GM12878 (cell line): ENCODE data around the gene LAMA2. TPM values are rescaled to one million over a fixed set of nuclear protein-coding genes. Genes with fewer than 3 reads are reported as not detected.

Experiments
- ATAC-seq: fragments of 200-7000 bp; cut with Tn5 transposase; 3 replicates; pipeline ENCODE4 v1.9.1; 2020; ENCODE audit warnings: mild to moderate bottlenecking, moderate library complexity
- BruUV-seq: library from RNA; stranded (reverse); fragments of 400-500 nt; replicated peaks from 2 replicates; lab custom pipeline; 2021; lab: Mats Ljungman, UMichigan
- CTCF ChIA-PET: fragments of 300-600 bp; sonication (Branson Sonifier 250); formaldehyde crosslinking; extraction: SDS; loops from one replicate; lab custom pipeline; 2021; ENCODE audit warnings: inconsistent platforms; lab: Yijun Ruan, JAX
- POLR2A ChIA-PET: fragments of 350-600 bp; formaldehyde crosslinking; extraction: SDS; loops from one replicate; lab custom pipeline; 2021; ENCODE audit warnings: inconsistent platforms; lab: Charles Lee
- RAD21 ChIA-PET: fragments of 300-600 bp; sonication (Branson Sonifier 250); formaldehyde crosslinking; loops from one replicate; lab custom pipeline; 2023; ENCODE audit warnings: antibody characterized with exemption; ENCODE audit not compliant: unreplicated experiment; lab: Charles Lee
- SMC1A ChIA-PET: fragments of 300-600 bp; sonication (Branson Sonifier 250); formaldehyde crosslinking; loops from one replicate; lab custom pipeline; 2023; ENCODE audit not compliant: unreplicated experiment, uncharacterized antibody; lab: Charles Lee
- DNase-seq: peaks from one replicate; pipeline ENCODE4 v3.0.0-alpha.2; 2011; ENCODE audit warnings: low read depth, low spot score
- FAIRE-seq: peaks from 3 replicates; lab custom pipeline; 2011; peaks lifted over from hg19 to GRCh38; lab: Jason Lieb, UNC
- H2AFZ ChIP-seq: 2 replicates; pipeline ENCODE4 v1.6.0; 2011; ENCODE audit warnings: low read depth, low read length, control low read depth; ENCODE audit not compliant: control insufficient read depth
- H3K27ac ChIP-seq: 2 replicates; pipeline ENCODE4 v1.5.1; 2011; ENCODE audit warnings: control low read depth; ENCODE audit not compliant: control insufficient read depth, insufficient read depth
- H3K27me3 ChIP-seq, 2 experiments: replicated peaks in 1 of 2; 2 replicates each; pipeline versions ENCODE4 v1.6.0 to v1.6.1; 2011; ENCODE audit warnings: low read length in 1 of 2; ENCODE audit not compliant: control insufficient read depth in 2 of 2, insufficient read depth in 2 of 2
- H3K36me3 ChIP-seq, 2 experiments: 2 replicates each; pipeline ENCODE4 v1.5.1; 2011; ENCODE audit warnings: low read length in 1 of 2; ENCODE audit not compliant: control insufficient read depth in 2 of 2, insufficient read depth in 2 of 2
- H3K4me1 ChIP-seq: 2 replicates; pipeline ENCODE4 v1.6.1; 2011; ENCODE audit warnings: mild to moderate bottlenecking, low read length, moderate library complexity, mixed read lengths; ENCODE audit not compliant: control insufficient read depth, insufficient read depth
- H3K4me2 ChIP-seq: 2 replicates; pipeline ENCODE4 v1.6.0; 2011; ENCODE audit warnings: control low read depth; ENCODE audit not compliant: control insufficient read depth, insufficient read depth
- H3K4me3 ChIP-seq: fragments of 200-600 bp; sonication (generic); 2 replicates; pipeline ENCODE4 v1.5.1; 2016
- H3K79me2 ChIP-seq: 2 replicates; pipeline ENCODE4 v1.6.0; 2011; ENCODE audit warnings: low read length; ENCODE audit not compliant: control insufficient read depth, insufficient read depth
- H3K9ac ChIP-seq: 2 replicates; pipeline ENCODE4 v1.8.0; 2011; ENCODE audit warnings: low read length, control low read depth, mixed read lengths; ENCODE audit not compliant: control insufficient read depth, insufficient read depth
- H3K9me3 ChIP-seq: replicated peaks from 3 replicates; pipeline ENCODE4 v1.5.1; 2011; ENCODE audit warnings: mild to moderate bottlenecking, low read length; ENCODE audit not compliant: control insufficient read depth, insufficient read depth
- H4K20me1 ChIP-seq: 2 replicates; pipeline ENCODE4 v1.6.0; 2011; ENCODE audit not compliant: control insufficient read depth, insufficient read depth
- BMI1 ChIP-seq: fragments of 450-650 bp; IDR thresholded peaks from 2 replicates; pipeline ENCODE4 v1.6.1; 2016; ENCODE audit warnings: mild to moderate bottlenecking, moderate library complexity, borderline replicate concordance
- CHD2 ChIP-seq: IDR thresholded peaks from 2 replicates; pipeline ENCODE4 v1.6.1; 2011; ENCODE audit warnings: low read depth, low read length, improper control_type of control experiment, borderline replicate concordance
- CREB1 ChIP-seq: IDR thresholded peaks from 2 replicates; pipeline ENCODE4 v1.6.1; 2012; ENCODE audit warnings: low read depth, mild to moderate bottlenecking, inconsistent platforms
- FOXM1 ChIP-seq: IDR thresholded peaks from 2 replicates; pipeline ENCODE4 v1.6.1; 2012; ENCODE audit warnings: low read depth, mild to moderate bottlenecking, inconsistent platforms, low read length, moderate library complexity
- HDGF ChIP-seq: fragments of 450-650 bp; IDR thresholded peaks from 2 replicates; pipeline ENCODE4 v1.6.1; 2016; ENCODE audit warnings: antibody characterized with exemption
- MTA3 ChIP-seq: IDR thresholded peaks from 2 replicates; pipeline ENCODE4 v1.6.1; 2012; ENCODE audit warnings: low read length, inconsistent platforms, borderline replicate concordance
- WRNIP1 ChIP-seq: IDR thresholded peaks from 2 replicates; pipeline ENCODE4 v1.6.1; 2011; ENCODE audit warnings: low read depth, low read length, improper control_type of control experiment, borderline replicate concordance
- whole genome bisulfite sequencing: methylation state at CpG from one replicate; pipeline ENCODE4 v1.1.6; 2016; ENCODE audit warnings: low lambda C conversion rate; ENCODE audit not compliant: insufficient replicate concordance, insufficient coverage; ENCODE audit errors: missing lambda C conversion rate; 5-methylcytosine and 5-hydroxymethylcytosine counted together
- in situ Hi-C: fragments of 300-500 bp; cut with MboI; formaldehyde crosslinking; loops from 9 replicates; pipeline ENCODE4 v1.14.3; 2018; ENCODE audit warnings: mixed read lengths
- intact Hi-C: fragments of 100-400 bp; cut with micrococcal nuclease; formaldehyde crosslinking; loops from one replicate; pipeline ENCODE4 v1.14.2; 2022; ENCODE audit not compliant: unreplicated experiment
- polyA plus RNA-seq, 11 experiments: library from polyadenylated mRNA; depleted of rRNA in 4 of 11; unstranded in 6 of 11; stranded (reverse) in 5 of 11; fragments of >200 nt; fragmentation: Nextera tagmentation in 4 of 11; fragmentation: Illumina TruSeq in 1 of 11; extraction: Ambion mirVana in 4 of 11; extraction: Trizol in 1 of 11; gene quantifications; 1 replicate in 1 of 11; 2 replicates in 10 of 11; pipeline versions ENCODE4 v1.2.1 to v1.2.3, GENCODE V29; 2011 to 2016; ENCODE audit warnings: inconsistent platforms in 2 of 11, missing spikeins in 2 of 11, low read depth in 1 of 11
- total RNA-seq, 4 experiments: library from RNA; depleted of rRNA in 3 of 4; stranded (reverse); fragments of >200 nt in 3 of 4; fragmentation: Illumina TruSeq in 1 of 4; extraction: Trizol in 1 of 4; gene quantifications; 2 replicates each; pipeline versions ENCODE4 v1.2.1 to v1.2.3, GENCODE V29; 2013 to 2021
- TF ChIP-seq, protein P1 (sequence below): fragments of 450-650 bp; IDR thresholded peaks from 2 replicates; pipeline ENCODE4 v1.6.1; 2016; ENCODE audit warnings: mild to moderate bottlenecking
- TF ChIP-seq, protein P2 (sequence below): IDR thresholded peaks from 2 replicates; pipeline ENCODE4 v1.6.1; 2011; ENCODE audit warnings: low read depth, mild to moderate bottlenecking, low read length, moderate library complexity, borderline replicate concordance; ENCODE audit errors: extremely low read depth
- TF ChIP-seq, protein P3 (sequence below): fragments of 450-650 bp; IDR thresholded peaks from 2 replicates; pipeline ENCODE4 v1.6.1; 2016; ENCODE audit warnings: mild to moderate bottlenecking, moderate library complexity, borderline replicate concordance
- TF ChIP-seq, protein P4 (sequence below): IDR thresholded peaks from 2 replicates; pipeline ENCODE4 v1.6.1; 2012; ENCODE audit warnings: low read depth, low read length, improper control_type of control experiment

The LAMA2 gene
- total and polyA plus RNA-seq, 10 of the 15 experiments (the other 5 are each of a cell fraction or from before 2014, with no cell fraction given), result 0.04 to 2.0 (median 0.37) TPM; not detected in 1

DNA sequence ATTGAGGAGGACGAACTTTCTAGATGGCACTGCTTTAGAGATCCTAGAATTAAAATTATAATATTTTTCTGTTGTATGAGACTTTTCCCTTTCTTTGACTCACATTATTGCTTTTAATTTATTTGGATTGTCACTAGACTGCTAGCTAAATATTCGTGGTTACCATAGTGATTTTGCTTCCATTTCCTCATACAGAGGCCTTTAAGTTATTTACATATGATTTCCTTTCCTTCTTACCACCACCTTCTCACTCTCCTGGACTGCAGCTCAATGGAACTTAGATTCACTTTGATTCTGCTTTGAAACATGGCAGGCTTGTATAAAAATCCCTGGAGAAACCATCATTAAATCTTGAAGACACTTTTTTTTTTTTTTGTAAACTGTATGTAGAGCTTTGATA, 222.9 kb downstream of the LAMA2 start:
- POLR2A ChIA-PET, result no interaction called here

DNA sequence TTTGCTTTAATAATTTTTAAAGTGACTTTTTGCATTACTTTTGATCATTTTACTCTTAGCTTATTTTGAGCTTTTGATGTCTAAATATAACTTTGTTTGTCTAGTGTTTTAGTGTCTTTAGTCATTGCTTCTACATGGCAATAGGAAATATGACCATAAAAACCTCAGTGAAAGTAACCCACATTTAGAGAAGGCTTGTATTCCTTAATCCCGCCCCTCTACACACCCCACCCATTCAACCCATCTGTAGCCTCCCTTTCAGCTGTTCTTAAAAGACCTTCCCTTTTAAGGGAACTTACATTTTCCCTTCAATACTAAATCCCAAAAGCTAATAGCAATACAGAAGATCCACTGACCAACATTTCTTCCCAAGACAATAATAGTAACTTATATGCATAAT, 225.4 kb downstream of the LAMA2 start:
- H3K9me3 ChIP-seq, result no peaks in the 10 kb centered on the region
- no peaks in the 10 kb centered on the region for H3K36me3 ChIP-seq
- H3K9ac ChIP-seq, result no peak overlapping the region
- H3K4me3 ChIP-seq, result no peak overlapping the region
- no TSS peak for BruUV-seq
- no peaks in the 10 kb centered on the region for H3K79me2 ChIP-seq
- DNase-seq (no peak), ATAC-seq (no peak), FAIRE-seq (no peak)
- H4K20me1 ChIP-seq, result no peaks in the 10 kb centered on the region
- H3K4me2 ChIP-seq, result no peak overlapping the region
- WGBS, result 0% methylated on average over 1 of the region's 1 CpG
- no peaks in the 10 kb centered on the region for H3K27me3 ChIP-seq
- intact Hi-C loops (no loop called here), in situ Hi-C loops (no loop called here)
- SMC1A ChIA-PET, result interaction anchor here (0.6 to 1.8 kb wide), 4 partner anchors 9 to 80 kb away, joined by 3 to 11 read pairs (median 3); no protein-coding TSS in a partner anchor
- no peak overlapping the region for H2AFZ ChIP-seq
- H3K4me1 ChIP-seq, result no peaks in the 10 kb centered on the region
- H3K27ac ChIP-seq, result no peak overlapping the region
- CTCF ChIA-PET, result interaction anchor here (0.6 to 1.6 kb wide), 4 partner anchors 14 to 563 kb away, joined by 3 to 5 read pairs (median 4); no protein-coding TSS in a partner anchor
- POLR2A ChIA-PET, result no interaction called here
- RAD21 ChIA-PET, result no interaction called here
- no peak for TF ChIP-seq HDGF
- no peak for TF ChIP-seq FOXM1
- TF ChIP-seq CHD2, result no peak
- TF ChIP-seq, protein P1, sequence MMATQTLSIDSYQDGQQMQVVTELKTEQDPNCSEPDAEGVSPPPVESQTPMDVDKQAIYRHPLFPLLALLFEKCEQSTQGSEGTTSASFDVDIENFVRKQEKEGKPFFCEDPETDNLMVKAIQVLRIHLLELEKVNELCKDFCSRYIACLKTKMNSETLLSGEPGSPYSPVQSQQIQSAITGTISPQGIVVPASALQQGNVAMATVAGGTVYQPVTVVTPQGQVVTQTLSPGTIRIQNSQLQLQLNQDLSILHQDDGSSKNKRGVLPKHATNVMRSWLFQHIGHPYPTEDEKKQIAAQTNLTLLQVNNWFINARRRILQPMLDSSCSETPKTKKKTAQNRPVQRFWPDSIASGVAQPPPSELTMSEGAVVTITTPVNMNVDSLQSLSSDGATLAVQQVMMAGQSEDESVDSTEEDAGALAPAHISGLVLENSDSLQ, result no peak
- TF ChIP-seq, protein P2, sequence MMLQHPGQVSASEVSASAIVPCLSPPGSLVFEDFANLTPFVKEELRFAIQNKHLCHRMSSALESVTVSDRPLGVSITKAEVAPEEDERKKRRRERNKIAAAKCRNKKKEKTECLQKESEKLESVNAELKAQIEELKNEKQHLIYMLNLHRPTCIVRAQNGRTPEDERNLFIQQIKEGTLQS, result no peak
- no peak for TF ChIP-seq CREB1
- TF ChIP-seq BMI1, result no peak
- TF ChIP-seq, protein P3, sequence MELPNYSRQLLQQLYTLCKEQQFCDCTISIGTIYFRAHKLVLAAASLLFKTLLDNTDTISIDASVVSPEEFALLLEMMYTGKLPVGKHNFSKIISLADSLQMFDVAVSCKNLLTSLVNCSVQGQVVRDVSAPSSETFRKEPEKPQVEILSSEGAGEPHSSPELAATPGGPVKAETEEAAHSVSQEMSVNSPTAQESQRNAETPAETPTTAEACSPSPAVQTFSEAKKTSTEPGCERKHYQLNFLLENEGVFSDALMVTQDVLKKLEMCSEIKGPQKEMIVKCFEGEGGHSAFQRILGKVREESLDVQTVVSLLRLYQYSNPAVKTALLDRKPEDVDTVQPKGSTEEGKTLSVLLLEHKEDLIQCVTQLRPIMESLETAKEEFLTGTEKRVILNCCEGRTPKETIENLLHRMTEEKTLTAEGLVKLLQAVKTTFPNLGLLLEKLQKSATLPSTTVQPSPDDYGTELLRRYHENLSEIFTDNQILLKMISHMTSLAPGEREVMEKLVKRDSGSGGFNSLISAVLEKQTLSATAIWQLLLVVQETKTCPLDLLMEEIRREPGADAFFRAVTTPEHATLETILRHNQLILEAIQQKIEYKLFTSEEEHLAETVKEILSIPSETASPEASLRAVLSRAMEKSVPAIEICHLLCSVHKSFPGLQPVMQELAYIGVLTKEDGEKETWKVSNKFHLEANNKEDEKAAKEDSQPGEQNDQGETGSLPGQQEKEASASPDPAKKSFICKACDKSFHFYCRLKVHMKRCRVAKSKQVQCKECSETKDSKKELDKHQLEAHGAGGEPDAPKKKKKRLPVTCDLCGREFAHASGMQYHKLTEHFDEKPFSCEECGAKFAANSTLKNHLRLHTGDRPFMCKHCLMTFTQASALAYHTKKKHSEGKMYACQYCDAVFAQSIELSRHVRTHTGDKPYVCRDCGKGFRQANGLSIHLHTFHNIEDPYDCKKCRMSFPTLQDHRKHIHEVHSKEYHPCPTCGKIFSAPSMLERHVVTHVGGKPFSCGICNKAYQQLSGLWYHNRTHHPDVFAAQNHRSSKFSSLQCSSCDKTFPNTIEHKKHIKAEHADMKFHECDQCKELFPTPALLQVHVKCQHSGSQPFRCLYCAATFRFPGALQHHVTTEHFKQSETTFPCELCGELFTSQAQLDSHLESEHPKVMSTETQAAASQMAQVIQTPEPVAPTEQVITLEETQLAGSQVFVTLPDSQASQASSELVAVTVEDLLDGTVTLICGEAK, result no peak

More for the DNA sequence above, 222.9 kb downstream of the LAMA2 start:
- no peak overlapping the region for H2AFZ ChIP-seq
- H3K9ac ChIP-seq, result no peak overlapping the region
- RAD21 ChIA-PET, result no interaction called here
- DNase-seq (no peak), FAIRE-seq (no peak), ATAC-seq (no peak)
- H3K36me3 ChIP-seq, result no peaks in the 10 kb centered on the region
- in situ Hi-C loops (no loop called here), intact Hi-C loops (no loop called here)
- CTCF ChIA-PET, result no interaction called here
- no peaks in the 10 kb centered on the region for H3K27me3 ChIP-seq
- no peak overlapping the region for H3K4me3 ChIP-seq
- H3K4me1 ChIP-seq, result no peaks in the 10 kb centered on the region
- 0% methylated on average over 2 of the region's 2 CpGs for WGBS
- SMC1A ChIA-PET, result interaction anchor here (0.8 kb wide), 1 partner anchor 49 kb away, joined by 3 read pairs; no protein-coding TSS in a partner anchor
- no TSS peak for BruUV-seq
- no peak overlapping the region for H3K27ac ChIP-seq
- no peaks in the 10 kb centered on the region for H3K9me3 ChIP-seq
- TF ChIP-seq WRNIP1 (no peak), MTA3 (no peak)
- TF ChIP-seq, protein P4, sequence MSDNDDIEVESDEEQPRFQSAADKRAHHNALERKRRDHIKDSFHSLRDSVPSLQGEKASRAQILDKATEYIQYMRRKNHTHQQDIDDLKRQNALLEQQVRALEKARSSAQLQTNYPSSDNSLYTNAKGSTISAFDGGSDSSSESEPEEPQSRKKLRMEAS, result no peak
- H4K20me1 ChIP-seq, result no peaks in the 10 kb centered on the region
- H3K4me2 ChIP-seq, result no peak overlapping the region
- H3K79me2 ChIP-seq, result no peaks in the 10 kb centered on the region
